Measurements from ENCODE around the gene MTF2.

MTF2 gene

GRCh38 chr1:93087532-93087931, 8.4 kb downstream of the MTF2 start:
- DNase-seq: no peak

- DNase-seq: no peak
Observed at GRCh38 chr1:93093332-93094006, 14.4 kb downstream of the MTF2 start.

GRCh38 chr1:93095804-93096585, 16.9 kb downstream of the MTF2 start:
- DNase-seq: no peak

- no peak for DNase-seq
Observed at GRCh38 chr1:93102142-93102541, 23.1 kb downstream of the MTF2 start.

- DNase-seq: no peak
Observed at GRCh38 chr1:93106226-93106625, 27.1 kb downstream of the MTF2 start.

- no peak for DNase-seq
Observed at GRCh38 chr1:93107395-93107794, 28.3 kb downstream of the MTF2 start.

GRCh38 chr1:93108335-93108734, 29.3 kb downstream of the MTF2 start:
- DNase-seq: no peak

- no peak for DNase-seq
Observed at GRCh38 chr1:93109578-93109977, 30.5 kb downstream of the MTF2 start.

- no peak for DNase-seq
Observed at GRCh38 chr1:93111065-93111464, 32.0 kb downstream of the MTF2 start.

GRCh38 chr1:93111561-93111960, 32.5 kb downstream of the MTF2 start:
- DNase-seq: no peak

- DNase-seq: no peak
Observed at GRCh38 chr1:93113127-93113526, 34.0 kb downstream of the MTF2 start.

GRCh38 chr1:93114391-93114790, 35.3 kb downstream of the MTF2 start:
- DNase-seq: no peak

- no peak for DNase-seq
Observed at GRCh38 chr1:93120614-93121013, 41.5 kb downstream of the MTF2 start.

- no peak for DNase-seq
Observed at GRCh38 chr1:93123201-93123783, 44.2 kb downstream of the MTF2 start.

GRCh38 chr1:93124556-93125355, 45.7 kb downstream of the MTF2 start:
- DNase-seq: no peak

- DNase-seq: no peak
Observed at GRCh38 chr1:93129507-93130099, 50.5 kb downstream of the MTF2 start.

GRCh38 chr1:93132638-93133037, 53.6 kb downstream of the MTF2 start:
- DNase-seq: no peak

GRCh38 chr1:93136445-93136844, 57.4 kb downstream of the MTF2 start:
- DNase-seq: no peak

GRCh38 chr1:93137604-93138292, 58.7 kb downstream of the MTF2 start:
- DNase-seq: no peak

GRCh38 chr1:93140106-93140505, 61.0 kb downstream of the MTF2 start:
- no peak for DNase-seq

GRCh38 chr1:93142161-93142560, 63.1 kb downstream of the MTF2 start:
- no peak for DNase-seq

- DNase-seq: no peak
Observed at GRCh38 chr1:93143136-93143535, 64.1 kb downstream of the MTF2 start.
